ENCODE measurements around the gene SEMA7A.

SEMA7A gene

DNA sequence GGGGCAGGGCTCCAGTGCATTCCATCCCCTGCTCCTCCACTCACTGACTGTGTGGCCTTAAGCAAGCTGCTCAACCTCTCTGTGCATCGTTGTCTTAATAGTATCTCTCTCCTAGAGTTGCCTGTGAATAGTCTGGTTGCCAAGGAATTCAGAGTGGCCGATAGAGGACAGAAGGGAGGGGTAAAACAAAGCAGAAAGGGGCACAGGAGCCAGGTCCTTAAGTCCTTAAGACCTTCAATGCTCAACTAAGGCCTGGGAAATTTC is 52.6 kb downstream of the SEMA7A start:
- peaks cover 0 to 8% (median 0%) of the 10 kb centered on the region in 4 donors for H3K4me1 ChIP-seq

DNA sequence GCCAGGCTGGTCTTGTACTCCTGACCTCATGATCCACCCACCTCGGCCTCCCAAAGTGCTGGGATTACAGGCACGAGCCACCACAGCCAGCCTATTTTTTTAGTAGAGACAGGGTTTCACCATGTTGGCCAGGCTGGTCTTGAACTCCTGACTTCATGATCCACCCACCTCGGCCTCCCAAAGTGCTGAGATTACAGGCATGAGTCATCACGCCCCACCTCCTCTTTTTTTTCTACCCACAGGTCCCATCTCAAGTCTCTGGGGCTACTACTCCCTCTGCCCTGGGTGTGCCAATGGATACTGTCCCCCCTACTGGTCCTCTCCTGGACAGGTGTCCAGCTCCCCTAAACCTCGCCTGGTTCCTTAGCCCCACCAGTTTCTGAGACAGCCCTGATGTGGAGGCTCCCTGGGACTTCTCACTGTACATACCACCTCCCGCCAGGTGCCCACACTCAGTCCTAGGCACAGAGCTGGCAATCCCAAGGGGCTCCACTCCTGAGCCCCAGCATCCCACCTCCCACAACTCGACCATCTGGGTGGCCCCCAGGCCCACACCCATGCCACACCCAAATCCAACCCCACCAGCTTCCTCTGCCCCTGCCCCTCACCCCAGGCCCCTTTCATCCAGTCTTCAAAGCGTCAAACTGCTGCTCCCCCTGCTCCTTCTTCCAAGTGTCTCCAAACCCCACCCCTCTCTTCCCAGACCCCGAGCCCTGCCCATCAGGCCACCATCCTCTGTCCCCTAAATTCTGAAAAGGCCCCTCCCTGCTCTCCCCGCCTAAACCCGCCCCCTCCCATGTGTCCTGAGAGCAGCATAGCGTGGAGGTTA is 53.2 kb downstream of the SEMA7A start:
- TF ChIP-seq, protein P1, sequence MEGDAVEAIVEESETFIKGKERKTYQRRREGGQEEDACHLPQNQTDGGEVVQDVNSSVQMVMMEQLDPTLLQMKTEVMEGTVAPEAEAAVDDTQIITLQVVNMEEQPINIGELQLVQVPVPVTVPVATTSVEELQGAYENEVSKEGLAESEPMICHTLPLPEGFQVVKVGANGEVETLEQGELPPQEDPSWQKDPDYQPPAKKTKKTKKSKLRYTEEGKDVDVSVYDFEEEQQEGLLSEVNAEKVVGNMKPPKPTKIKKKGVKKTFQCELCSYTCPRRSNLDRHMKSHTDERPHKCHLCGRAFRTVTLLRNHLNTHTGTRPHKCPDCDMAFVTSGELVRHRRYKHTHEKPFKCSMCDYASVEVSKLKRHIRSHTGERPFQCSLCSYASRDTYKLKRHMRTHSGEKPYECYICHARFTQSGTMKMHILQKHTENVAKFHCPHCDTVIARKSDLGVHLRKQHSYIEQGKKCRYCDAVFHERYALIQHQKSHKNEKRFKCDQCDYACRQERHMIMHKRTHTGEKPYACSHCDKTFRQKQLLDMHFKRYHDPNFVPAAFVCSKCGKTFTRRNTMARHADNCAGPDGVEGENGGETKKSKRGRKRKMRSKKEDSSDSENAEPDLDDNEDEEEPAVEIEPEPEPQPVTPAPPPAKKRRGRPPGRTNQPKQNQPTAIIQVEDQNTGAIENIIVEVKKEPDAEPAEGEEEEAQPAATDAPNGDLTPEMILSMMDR (IDR thresholded peaks at IDR 0.05), result no peak
- Histone ChIP-seq H3K36me3 (no peaks in the 10 kb centered on the region), H3K4me3 (no peak overlapping the region), H3K4me1 (peaks cover 0 to 8% (median 0%) of the 10 kb centered on the region in 4 donors), H3K27ac (no peak overlapping the region), H3K9me3 (no peaks in the 10 kb centered on the region), H3K27me3 (peaks cover 0 to 29% of the 10 kb centered on the region in 2 donors)
- no peak for DNase-seq
- intact Hi-C loops (cut with DNase I; ENCODE audit: low total_unique reads), result no loop called here

More for the DNA sequence above, 52.6 kb downstream of the SEMA7A start:
- Histone ChIP-seq H3K36me3 (no peaks in the 10 kb centered on the region), H3K27me3 (peaks cover 0 to 26% of the 10 kb centered on the region in 2 donors), H3K4me3 (no peak overlapping the region), H3K27ac (no peak overlapping the region), H3K9me3 (no peaks in the 10 kb centered on the region)
- TF ChIP-seq, protein P1 (IDR thresholded peaks at IDR 0.05), result no peak
- no peak for DNase-seq
- intact Hi-C loops (cut with DNase I; ENCODE audit: low total_unique reads), result no loop called here

DNA sequence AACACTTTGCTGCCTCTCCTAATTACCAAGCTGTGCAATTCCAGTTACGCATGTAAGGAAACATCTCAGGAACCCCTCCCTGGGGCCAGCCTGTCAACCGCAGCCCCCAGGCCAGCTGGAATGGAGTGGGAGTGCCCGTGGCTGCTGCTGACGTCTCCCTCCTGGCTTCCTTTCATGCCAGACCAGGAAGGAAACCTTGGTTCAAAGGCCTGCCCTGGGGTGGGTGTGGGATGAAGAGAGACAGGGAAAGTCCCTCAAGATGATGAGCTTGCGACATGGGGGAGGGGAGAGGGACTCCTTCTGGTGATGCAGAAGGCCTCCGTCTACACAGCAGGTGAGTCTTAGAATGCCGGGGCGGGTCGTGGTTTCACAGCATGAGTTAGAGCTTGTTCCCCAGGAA is 54.9 kb downstream of the SEMA7A start:
- Histone ChIP-seq H3K9me3 (no peaks in the 10 kb centered on the region), H3K36me3 (no peaks in the 10 kb centered on the region), H3K4me3 (no peak overlapping the region), H3K27ac (no peak overlapping the region), H3K4me1 (peaks cover 0 to 21% (median 10%) of the 10 kb centered on the region in 4 donors), H3K27me3 (peaks cover 0 to 29% of the 10 kb centered on the region in 2 donors)
- intact Hi-C loops (cut with DNase I; ENCODE audit: low total_unique reads), result no loop called here
- TF ChIP-seq, protein P1 (IDR thresholded peaks at IDR 0.05), result no peak
- no peak for DNase-seq

DNA sequence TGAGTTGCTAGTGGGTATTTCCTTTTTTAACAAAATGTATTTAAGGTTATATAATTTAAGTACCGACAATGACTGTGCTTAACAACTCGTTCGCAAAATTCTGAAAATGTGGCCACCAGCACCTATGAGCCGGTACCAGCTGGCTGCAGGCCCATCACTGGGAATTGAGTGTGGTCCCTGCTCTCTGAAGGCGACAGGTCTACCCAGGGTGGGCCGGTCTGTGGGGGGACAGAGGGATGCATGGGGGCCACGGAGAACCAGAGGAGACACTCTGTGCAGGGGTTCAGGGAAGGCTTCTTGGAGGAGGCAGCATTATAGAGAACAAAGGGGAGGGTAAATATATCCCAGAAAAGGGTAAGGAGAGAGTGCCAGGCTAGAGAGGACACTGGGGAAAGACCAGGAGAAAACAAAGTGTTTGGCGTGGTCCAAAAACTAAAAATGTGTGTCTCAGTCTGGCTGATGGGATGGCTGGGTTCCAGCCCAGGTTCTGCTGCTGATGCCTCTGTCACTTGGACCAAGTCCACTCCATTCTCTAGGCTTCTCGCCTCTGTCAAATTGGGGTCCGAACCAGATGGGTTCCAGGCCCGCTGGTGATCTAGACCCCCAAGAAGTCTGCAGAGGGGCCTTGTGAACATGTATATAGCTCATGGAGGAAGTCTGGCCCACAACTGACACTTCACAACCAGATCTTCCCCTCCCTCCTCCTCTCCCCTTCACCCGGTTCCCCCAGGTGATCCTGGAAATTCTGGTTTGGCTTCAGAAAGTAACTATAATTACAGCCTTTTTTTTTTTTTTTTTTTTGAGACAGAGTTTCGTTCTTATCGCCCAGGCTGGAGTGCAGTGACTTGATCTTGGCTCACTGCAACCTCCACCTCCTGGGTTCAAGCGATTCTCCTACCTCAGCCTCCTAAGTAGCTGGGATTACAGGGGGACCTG is 55.7 kb downstream of the SEMA7A start:
- no peak for DNase-seq
- Histone ChIP-seq H3K27ac (no peak overlapping the region), H3K4me3 (no peak overlapping the region), H3K4me1 (peaks cover 0 to 27% (median 12%) of the 10 kb centered on the region in 4 donors), H3K36me3 (no peaks in the 10 kb centered on the region), H3K9me3 (no peaks in the 10 kb centered on the region), H3K27me3 (peaks cover 0 to 28% of the 10 kb centered on the region in 2 donors)
- TF ChIP-seq, protein P1 (IDR thresholded peaks at IDR 0.05), result no peak
- intact Hi-C loops (cut with DNase I; ENCODE audit: low total_unique reads), result loop anchor here (2.0 kb wide), 1 partner anchor 57 kb away; no protein-coding TSS in a partner anchor

DNA sequence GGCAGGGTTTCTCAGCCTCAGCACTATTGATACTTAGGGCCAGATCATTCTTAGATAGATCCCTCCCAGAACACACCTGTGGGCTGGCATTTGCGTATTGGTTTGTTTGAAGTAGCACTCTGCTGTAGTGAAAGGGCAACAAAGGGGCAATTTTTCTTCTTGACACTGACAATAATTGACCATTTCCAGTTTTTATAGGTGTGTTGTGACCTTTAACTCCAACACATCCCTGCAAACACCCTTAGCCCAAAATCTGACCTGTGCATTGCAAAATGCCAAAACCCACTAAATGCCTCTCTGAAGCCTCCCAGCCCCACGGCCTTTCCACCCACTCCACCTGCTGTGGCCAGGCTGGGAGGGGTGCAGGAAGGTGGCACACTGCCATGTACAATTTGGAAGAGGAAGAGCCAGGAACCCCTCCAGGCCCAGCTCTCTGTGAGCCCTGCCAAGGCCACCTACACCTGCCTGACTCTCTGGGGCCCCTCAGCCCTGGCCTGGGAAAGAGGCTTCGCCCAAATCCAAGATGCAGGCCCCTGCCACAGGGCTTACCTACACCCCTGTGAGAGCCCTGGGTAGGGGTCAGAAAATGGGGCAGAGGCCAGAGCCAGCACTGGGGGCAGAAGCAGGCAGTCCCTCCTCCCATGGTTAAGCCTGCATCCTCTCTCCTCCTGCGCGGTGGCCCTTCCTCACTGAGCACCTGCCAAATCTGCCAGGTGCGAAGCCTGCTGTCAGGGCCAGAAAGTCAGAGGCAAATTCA is 56.8 kb downstream of the SEMA7A start:
- intact Hi-C loops (cut with DNase I; ENCODE audit: low total_unique reads), result loop anchor here (2.0 kb wide), 1 partner anchor 58 kb away; no protein-coding TSS in a partner anchor

More for the DNA sequence above, 56.8 kb downstream of the SEMA7A start:
- TF ChIP-seq, protein P1 (IDR thresholded peaks at IDR 0.05), result no peak
- no peak for DNase-seq
- Histone ChIP-seq H3K36me3 (no peaks in the 10 kb centered on the region), H3K27me3 (peaks cover 0 to 32% of the 10 kb centered on the region in 2 donors), H3K4me3 (no peak overlapping the region), H3K4me1 (peaks cover 0 to 22% (median 12%) of the 10 kb centered on the region in 4 donors), H3K27ac (no peak overlapping the region), H3K9me3 (no peaks in the 10 kb centered on the region)

Data from tibial artery (tissue), 4 donors.